Aorta (tissue), 5 donors: ENCODE data around the gene VEGFA. TPM values are rescaled to one million over a fixed set of nuclear protein-coding genes. Genes with fewer than 3 reads are reported as not detected.

Experiments
- ATAC-seq: fragments of 200-7000 bp; cut with Tn5 transposase; one replicate; pipeline ENCODE4 v1.9.1; 2022; ENCODE audit warnings: moderate library complexity; ENCODE audit not compliant: low FRiP score
- DNase-seq, 2 donors: peaks; one replicate each; pipeline ENCODE4 v3.0.0-alpha.2; 2020
- H3K27ac ChIP-seq, 2 donors: one replicate each; pipeline ENCODE4 v1.5.1; 2013; ENCODE audit warnings: low read length in 2 of 2, mild to moderate bottlenecking in 2 of 2, moderate library complexity in 2 of 2, control low read depth in 1 of 2, inconsistent platforms in 1 of 2, low read depth in 1 of 2
- H3K27me3 ChIP-seq, 2 donors: one replicate each; pipeline ENCODE4 v1.6.1; 2013; ENCODE audit warnings: control low read depth in 1 of 2, low read length in 1 of 2, mild to moderate bottlenecking in 1 of 2, moderate library complexity in 1 of 2; ENCODE audit not compliant: insufficient read depth in 2 of 2, control insufficient read depth in 1 of 2
- H3K36me3 ChIP-seq, 2 donors: one replicate each; pipeline ENCODE4 v1.6.1; 2013; ENCODE audit warnings: control low read depth in 1 of 2, low read length in 1 of 2, mild to moderate bottlenecking in 1 of 2; ENCODE audit not compliant: insufficient read depth in 2 of 2, control insufficient read depth in 1 of 2
- H3K4me1 ChIP-seq, 2 donors: one replicate each; pipeline ENCODE4 v1.6.1; 2013; ENCODE audit warnings: low read length in 2 of 2, control low read depth in 1 of 2, mild to moderate bottlenecking in 1 of 2, moderate library complexity in 1 of 2; ENCODE audit not compliant: insufficient read depth in 2 of 2, control insufficient read depth in 1 of 2
- H3K4me3 ChIP-seq, 2 donors: one replicate each; pipeline ENCODE4 v1.5.1; 2013; ENCODE audit warnings: low read length in 2 of 2, control low read depth in 1 of 2, mild to moderate bottlenecking in 1 of 2
- H3K9me3 ChIP-seq: one replicate; pipeline ENCODE4 v1.6.1; 2013; ENCODE audit warnings: mild to moderate bottlenecking, low read length; ENCODE audit not compliant: control insufficient read depth
- WGBS, 2 donors: extraction: QIAGEN DNeasy Blood & Tissue Kit; methylation state at CpG; one replicate each; pipeline ENCODE4 v1.1.7; 2013; 5-methylcytosine and 5-hydroxymethylcytosine counted together
- intact Hi-C, 2 donors: fragments of 100-400 bp; cut with DNase I; formaldehyde crosslinking; loops; one replicate each; pipeline versions ENCODE4 v1.14.2 to v1.15.0; 2022
- polyA plus RNA-seq, 2 donors: library from polyadenylated mRNA; stranded (reverse); fragments of 200-250 nt; gene quantifications; one replicate each; pipeline ENCODE4 v1.2.3, GENCODE V29; 2013
- total RNA-seq, 2 donors: library from RNA; stranded (reverse); fragmentation: NEBNext Ultra II Directional; extraction: Animal tissue kit (Norgen Biotek cat#: 25700); gene quantifications; one replicate each; pipeline ENCODE4 v1.2.1, GENCODE V29; 2021
- donor health status: healthy with polysubstance abuse.
- donor health status: Bipolar disorder and iron deficiency.
- donor health status: DM: no; HTN: no; CAD: no.
- donor health status: DM: no; HTN: no; CAD: no.
- donor health status: DM: yes; HTN: yes; CAD: no.

Gene VEGFA
- total and polyA plus RNA-seq, 4 donors: 7.6 to 247 (median 57.6) TPM

GRCh38 chr6:43767553-43768505, 2.2 kb upstream of the VEGFA start:
- 81 to 87% methylated on average over 8 of the region's 8 CpGs for WGBS, 2 donors
- intact Hi-C loops: loop anchor here (2.0 to 5.0 kb wide), 3 partner anchors 99 to 311 kb away; no protein-coding TSS in a partner anchor
- H3K9me3 ChIP-seq: no peaks in the 10 kb centered on the region
- no peaks in the 10 kb centered on the region for H3K36me3 ChIP-seq
- no peak overlapping the region for H3K27ac ChIP-seq
- H3K27me3 ChIP-seq: peaks cover 0 to 1% of the 10 kb centered on the region in 2 donors
- DNase-seq: peak in 1 of 2 donors; percentile 64
- H3K4me1 ChIP-seq: no peaks in the 10 kb centered on the region
- no peak overlapping the region for H3K4me3 ChIP-seq
- no peak for ATAC-seq

- ATAC-seq (no peak), DNase-seq (peak; percentile 17 to 43)
- no peaks in the 10 kb centered on the region for H3K4me1 ChIP-seq
- no peak overlapping the region for H3K4me3 ChIP-seq
- intact Hi-C loops: loop anchor here (2.0 to 5.0 kb wide), 3 partner anchors 100 to 310 kb away; no protein-coding TSS in a partner anchor
- H3K9me3 ChIP-seq: no peaks in the 10 kb centered on the region
- peaks cover 0 to 1% of the 10 kb centered on the region in 2 donors for H3K27me3 ChIP-seq
- no peaks in the 10 kb centered on the region for H3K36me3 ChIP-seq
- 69 to 71% methylated on average over 1 of the region's 1 CpG for whole genome bisulfite sequencing, 2 donors
- H3K27ac ChIP-seq: no peak overlapping the region
These were observed 1.5 kb upstream of the VEGFA start for GRCh38 chr6:43768506-43768860.

GRCh38 chr6:43768983-43769525, 957 bp upstream of the VEGFA start:
- no peaks in the 10 kb centered on the region for H3K36me3 ChIP-seq
- peaks cover 0 to 1% of the 10 kb centered on the region in 2 donors for H3K27me3 ChIP-seq
- H3K9me3 ChIP-seq: no peaks in the 10 kb centered on the region
- DNase-seq (peak; percentile 91 to 92), ATAC-seq (peak; percentile 21)
- no peaks in the 10 kb centered on the region for H3K4me1 ChIP-seq
- H3K4me3 ChIP-seq: no peak overlapping the region
- intact Hi-C loops: loop anchor here (1.0 to 5.0 kb wide), 6 partner anchors 100 to 310 kb away; no protein-coding TSS in a partner anchor
- H3K27ac ChIP-seq: no peak overlapping the region
- WGBS, 2 donors: 3 to 10% methylated on average over 7 to 8 of the region's 8 CpGs

- peak; percentile 30 for ATAC-seq
- intact Hi-C loops: loop anchor here in 1 of 2 donors (10.0 kb wide), 1 partner anchor 474 kb away; the partner anchor contains the start of gene HSP90AB1
- H3K36me3 ChIP-seq: no peaks in the 10 kb centered on the region
- peak overlapping the region in 1 of 2 donors; percentile 58 for H3K27ac ChIP-seq
- WGBS, 2 donors: 1% methylated on average over 63 to 84 of the region's 84 CpGs
- DNase-seq: peak; percentile 87 to 88
- peaks cover 0 to 1% of the 10 kb centered on the region in 2 donors for H3K27me3 ChIP-seq
- H3K4me3 ChIP-seq: peak overlapping the region; percentile 68 to 87
- H3K9me3 ChIP-seq: no peaks in the 10 kb centered on the region
- no peaks in the 10 kb centered on the region for H3K4me1 ChIP-seq
These were observed 580 bp downstream of the VEGFA start for GRCh38 chr6:43770372-43771209.

- intact Hi-C loops: loop anchor here in 1 of 2 donors (10.0 kb wide), 1 partner anchor 473 kb away; the partner anchor contains the start of gene HSP90AB1
- Histone ChIP-seq H3K4me3 (peak overlapping the region; percentile 68 to 87), H3K9me3 (no peaks in the 10 kb centered on the region), H3K27me3 (peaks cover 0 to 1% of the 10 kb centered on the region in 2 donors), H3K27ac (peak overlapping the region in 1 of 2 donors; percentile 58), H3K36me3 (no peaks in the 10 kb centered on the region), H3K4me1 (no peaks in the 10 kb centered on the region)
- DNase-seq (peak; percentile 85 to 90), ATAC-seq (peak; percentile 37)
- 0% methylated on average over 53 to 66 of the region's 66 CpGs for WGBS, 2 donors
These were observed 1.3 kb downstream of the VEGFA start for GRCh38 chr6:43771210-43771857.

- H3K27ac ChIP-seq: peak overlapping the region in 1 of 2 donors; percentile 28
- H3K4me1 ChIP-seq: no peaks in the 10 kb centered on the region
- peak overlapping the region; percentile 68 to 87 for H3K4me3 ChIP-seq
- ATAC-seq (peak; percentile 56), DNase-seq (peak; percentile 81 to 91)
- H3K9me3 ChIP-seq: no peaks in the 10 kb centered on the region
- H3K27me3 ChIP-seq: peaks cover 0 to 1% of the 10 kb centered on the region in 2 donors
- intact Hi-C loops: loop anchor here in 1 of 2 donors (2.0 to 10.0 kb wide), 2 partner anchors 231 to 473 kb away; partner anchors contain the start of gene HSP90AB1
- H3K36me3 ChIP-seq: no peaks in the 10 kb centered on the region
- WGBS, 2 donors: 6 to 10% methylated on average over 29 to 48 of the region's 48 CpGs
These were observed 2.1 kb downstream of the VEGFA start for GRCh38 chr6:43771858-43772680.

- ATAC-seq (no peak), DNase-seq (peak; percentile 41 to 74)
- Histone ChIP-seq H3K9me3 (no peaks in the 10 kb centered on the region), H3K27me3 (peaks cover 0 to 1% of the 10 kb centered on the region in 2 donors), H3K27ac (no peak overlapping the region), H3K36me3 (no peaks in the 10 kb centered on the region), H3K4me3 (no peak overlapping the region), H3K4me1 (no peaks in the 10 kb centered on the region)
- WGBS, 2 donors: 58 to 66% methylated on average over 7 of the region's 7 CpGs
- intact Hi-C loops: loop anchor here in 1 of 2 donors (2.0 to 10.0 kb wide), 2 partner anchors 230 to 472 kb away; partner anchors contain the start of gene HSP90AB1
These were observed 2.7 kb downstream of the VEGFA start for GRCh38 chr6:43772681-43773049.
